ENCODE results near the gene CAPNS1. TPM values are rescaled to one million over a fixed set of nuclear protein-coding genes. Genes with fewer than 3 reads are reported as not detected.

Gene CAPNS1
- total and polyA plus RNA-seq, 2 of the 4 experiments (the other 2 are of a cell fraction), result 436 to 988 TPM

- no peak overlapping the region for H2BK15ac ChIP-seq (ENCODE audit: low read depth, low read length)
- no peak overlapping the region for H2AK9ac ChIP-seq (replicated peaks; ENCODE audit: low read depth, low read length, poor library complexity)
- TF ChIP-seq RFX5 (IDR thresholded peaks at IDR 0.05; ENCODE audit: low read depth, low read length), result no peak
- TF ChIP-seq CTCF (conservative IDR thresholded peaks at IDR 0.05; ENCODE audit: low read depth, low read length), result no peak
- TF ChIP-seq SMC3 (IDR thresholded peaks at IDR 0.05; ENCODE audit: low read depth, low read length), result no peak
- TF ChIP-seq MAZ (IDR thresholded peaks at IDR 0.05; ENCODE audit: borderline replicate concordance, low read depth, low read length), result no peak
- TF ChIP-seq NFE2L2 (IDR thresholded peaks at IDR 0.05; ENCODE audit: low read depth, low read length), result no peak
- no peak for TF ChIP-seq USF2 (IDR thresholded peaks at IDR 0.05; ENCODE audit: low read depth, low read length)
- no peak for TF ChIP-seq CEBPB (IDR thresholded peaks at IDR 0.05; ENCODE audit: low read depth, low read length)
- TF ChIP-seq RCOR1 (IDR thresholded peaks at IDR 0.05; ENCODE audit: insufficient replicate concordance, low read length), result no peak
- TF ChIP-seq RAD21 (IDR thresholded peaks at IDR 0.05; ENCODE audit: low read length), result no peak
- TF ChIP-seq CHD1 (IDR thresholded peaks at IDR 0.05; ENCODE audit: low read depth, low read length), result no peak
- no peak for TF ChIP-seq ELK1 (IDR thresholded peaks at IDR 0.05; ENCODE audit: borderline replicate concordance, low read depth, low read length)
- TF ChIP-seq MXI1 (IDR thresholded peaks at IDR 0.05; ENCODE audit: borderline replicate concordance, low read depth, low read length), result no peak
- no peak for TF ChIP-seq POLR2A (IDR thresholded peaks at IDR 0.05; ENCODE audit: low read depth, low read length)
- no peak overlapping the region for H3K4me3 ChIP-seq (ENCODE audit: insufficient read depth, low read depth, low read length)
- H3K56ac ChIP-seq (ENCODE audit: extremely low read depth, insufficient read depth, low read length), result no peak overlapping the region
- H3K27me3 ChIP-seq (ENCODE audit: control insufficient read depth, insufficient read depth, low read length), result no peaks in the 10 kb centered on the region
- in situ Hi-C loops (cut with MboI; ENCODE audit: low sequenced_read_pairs), result no loop called here
- no peak overlapping the region for H2BK5ac ChIP-seq (ENCODE audit: low read depth, low read length, poor library complexity, severe bottlenecking)
- intact Hi-C loops (cut with micrococcal nuclease), result no loop called here
- POLR2A ChIA-PET (ENCODE audit: unreplicated experiment), result no interaction called here
- no peaks in the 10 kb centered on the region for H4K20me1 ChIP-seq (ENCODE audit: insufficient read depth, low read length)
- no peaks in the 10 kb centered on the region for H3K9me3 ChIP-seq (ENCODE audit: control insufficient read depth, insufficient read depth, low read length)
- no peak overlapping the region for H4K5ac ChIP-seq (ENCODE audit: low read depth, low read length)
- no peak overlapping the region for H3K4ac ChIP-seq (ENCODE audit: low read depth, low read length)
- H4K91ac ChIP-seq (ENCODE audit: insufficient read depth, low read depth, low read length), result no peak overlapping the region
- no peak overlapping the region for H2AK5ac ChIP-seq (ENCODE audit: low read depth, low read length)
- no peak overlapping the region for H2BK120ac ChIP-seq (ENCODE audit: low read depth, low read length)
- no peak overlapping the region for H3K18ac ChIP-seq (ENCODE audit: low read depth, low read length)
- H3K9me1 ChIP-seq (ENCODE audit: insufficient read depth, low read length), result no peaks in the 10 kb centered on the region
- ATAC-seq (ENCODE audit: low read depth) (no peak), DNase-seq (no peak)
- no peak overlapping the region for H2AFZ ChIP-seq (replicated peaks; ENCODE audit: low read length, poor library complexity)
- H3K14ac ChIP-seq (replicated peaks; ENCODE audit: low read depth, low read length), result no peak overlapping the region
- CTCF ChIA-PET, result no interaction called here
- 86% methylated on average over 2 of the region's 6 CpGs; no CpG with 5 or more reads in 1 of the 2 experiments for WGBS, 2 experiments (ENCODE audit: extremely low coverage in 2 of 2, insufficient read length in 1 of 2)
- dilution Hi-C loops (cut with HindIII; ENCODE audit: low sequenced_read_pairs, unreplicated experiment), result no loop called here
- no peaks in the 10 kb centered on the region for H3K4me1 ChIP-seq (ENCODE audit: control insufficient read depth, insufficient read depth, low read length)
- no peak overlapping the region for H3K9ac ChIP-seq (ENCODE audit: low read depth, low read length)
- BruUV-seq (replicated peaks), result no TSS peak
- H2BK20ac ChIP-seq (ENCODE audit: low read depth, low read length), result no peak overlapping the region
- H4K8ac ChIP-seq (ENCODE audit: low read depth in 2 of 2, low read length in 2 of 2), result no peak overlapping the region
- H3K23ac ChIP-seq (ENCODE audit: low read depth, low read length), result no peak overlapping the region
- no peaks in the 10 kb centered on the region for H3K79me1 ChIP-seq (ENCODE audit: low read depth in 1 of 2, low read length in 2 of 2)
- peaks cover 10% of the 10 kb centered on the region for H3K36me3 ChIP-seq (ENCODE audit: control insufficient read depth, insufficient read depth, low read length)
- H3K4me2 ChIP-seq (ENCODE audit: low read depth, low read length), result no peak overlapping the region
- H3K27ac ChIP-seq (ENCODE audit: insufficient read depth, low read length), result no peak overlapping the region
These were observed 42.8 kb upstream of the CAPNS1 start for GRCh38 chr19:36097036-36097435.
